ENCODE data around the gene MAK. TPM values are rescaled to one million over a fixed set of nuclear protein-coding genes. Genes with fewer than 3 reads are reported as not detected.
"Not testable (repeated sequence)": the region's sequence is repeated elsewhere in the genome, so short reads cannot be mapped to it uniquely, and the experiment has no call there.

Gene MAK
- not detected in 2 replicates for total RNA-seq (2014; rRNA removed; shearing (Covaris generic); ENCODE audit: low replicate concordance)

- DNase-seq (ENCODE audit: low read depth): peak; percentile 93
- in situ Hi-C loops (cut with HindIII; ENCODE audit: low pct_unique_long_range_greater_than_20kb, low sequenced_read_pairs): no loop called here
Observed at GRCh38 chr6:10837995-10838793, at the start of gene MAK. MAK (minus strand) TSS chr6:10838539; CDS start chr6:10830648, 7,891 bp downstream.

- DNase-seq (ENCODE audit: low read depth): no peak
- in situ Hi-C loops (cut with HindIII; ENCODE audit: low pct_unique_long_range_greater_than_20kb, low sequenced_read_pairs): no loop called here
Observed at GRCh38 chr6:10886691-10887502, 48.6 kb upstream of the MAK start, which contains the start of gene SYCP2L. SYCP2L (plus strand) TSS chr6:10887052; CDS start chr6:10887127, 75 bp downstream.

- DNase-seq (ENCODE audit: low read depth); in situ Hi-C loops (cut with HindIII; ENCODE audit: low pct_unique_long_range_greater_than_20kb, low sequenced_read_pairs): not testable (repeated sequence)
Observed at GRCh38 chr6:10886365-10886690, 48.0 kb upstream of the MAK start.

DNA sequence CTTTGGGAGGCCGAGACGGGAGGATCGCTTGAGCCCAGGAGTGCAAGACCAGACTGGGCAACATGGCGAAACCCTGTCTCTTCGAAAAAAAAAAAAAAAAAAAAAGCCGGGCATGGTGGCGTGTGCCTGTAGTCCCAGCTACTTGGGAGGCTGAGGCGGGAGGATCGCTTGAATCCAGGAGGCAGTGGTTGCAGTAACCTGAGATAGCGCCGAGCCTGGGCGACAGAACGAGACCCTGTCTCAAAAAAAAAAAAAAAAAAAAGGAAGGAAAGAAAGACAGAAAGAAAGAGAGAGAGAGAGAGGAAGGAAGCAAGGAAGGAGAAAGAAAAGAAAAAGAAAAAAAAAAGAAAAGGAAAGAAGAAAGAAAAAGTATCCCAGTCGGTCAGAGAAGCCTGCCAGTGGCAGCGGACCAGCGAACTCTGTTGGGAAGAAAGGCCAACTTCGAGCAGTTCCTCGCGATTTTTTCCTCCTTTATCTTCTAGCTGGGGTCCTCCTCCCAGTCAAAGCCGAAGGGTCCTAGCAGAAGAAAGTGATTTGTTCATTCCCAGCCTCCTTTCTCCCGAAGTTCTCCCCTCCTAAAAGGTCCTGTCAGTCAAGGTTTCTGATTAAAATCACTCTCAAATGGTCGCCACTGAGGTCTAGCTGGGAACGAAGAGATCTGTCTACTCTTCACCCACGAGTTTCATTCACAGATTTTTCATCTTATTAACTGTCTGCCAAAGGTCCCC lies 46.1 kb upstream of the MAK start:
- in situ Hi-C loops (cut with HindIII; ENCODE audit: low pct_unique_long_range_greater_than_20kb, low sequenced_read_pairs): no loop called here
- DNase-seq (ENCODE audit: low read depth): no peak

DNA sequence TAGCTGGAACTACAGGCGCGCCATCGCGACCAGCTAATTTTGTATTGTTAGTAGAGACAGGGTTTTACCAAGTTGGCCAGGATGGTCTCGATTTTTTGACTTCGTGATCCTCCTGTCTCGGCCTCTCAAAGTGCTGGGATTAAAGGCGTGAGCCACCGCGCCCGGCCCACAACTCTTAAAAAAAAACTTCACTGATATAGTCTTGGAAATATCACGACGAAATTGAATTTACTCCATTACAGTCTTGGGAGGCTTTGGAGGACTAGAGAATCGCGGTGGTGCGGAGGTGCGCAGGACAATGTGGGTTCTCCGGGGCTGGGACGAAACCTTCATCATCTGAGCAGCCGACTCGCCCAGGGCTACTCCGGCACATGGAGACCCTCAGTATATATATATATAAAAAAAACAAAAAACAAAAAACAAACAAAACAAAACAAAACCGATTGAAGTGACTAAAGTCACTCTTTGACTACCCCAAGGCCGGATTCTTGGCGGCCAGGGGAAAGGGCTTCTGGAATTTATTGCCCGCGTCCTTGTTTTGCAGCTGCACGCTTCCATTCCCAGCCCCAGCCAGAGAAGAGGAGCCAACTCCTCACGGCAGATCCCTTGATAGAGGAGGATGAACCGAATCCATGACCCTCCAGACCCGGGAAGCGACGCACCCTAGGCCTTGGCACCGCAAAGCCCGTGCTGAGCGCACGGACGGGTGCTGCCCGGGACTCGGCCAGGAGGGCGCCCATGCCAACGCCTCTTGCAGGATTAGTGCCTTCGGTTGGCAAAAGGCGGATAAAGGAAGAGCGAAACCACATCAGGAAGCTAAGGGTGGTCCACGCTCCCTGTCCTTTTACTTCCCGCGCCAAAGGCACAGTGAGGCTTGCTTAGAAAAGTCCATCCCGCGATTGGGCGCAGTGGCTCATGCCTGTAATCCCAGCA lies 45.2 kb upstream of the MAK start:
- in situ Hi-C loops (cut with HindIII; ENCODE audit: low pct_unique_long_range_greater_than_20kb, low sequenced_read_pairs): no loop called here
- DNase-seq (ENCODE audit: low read depth): no peak

DNA sequence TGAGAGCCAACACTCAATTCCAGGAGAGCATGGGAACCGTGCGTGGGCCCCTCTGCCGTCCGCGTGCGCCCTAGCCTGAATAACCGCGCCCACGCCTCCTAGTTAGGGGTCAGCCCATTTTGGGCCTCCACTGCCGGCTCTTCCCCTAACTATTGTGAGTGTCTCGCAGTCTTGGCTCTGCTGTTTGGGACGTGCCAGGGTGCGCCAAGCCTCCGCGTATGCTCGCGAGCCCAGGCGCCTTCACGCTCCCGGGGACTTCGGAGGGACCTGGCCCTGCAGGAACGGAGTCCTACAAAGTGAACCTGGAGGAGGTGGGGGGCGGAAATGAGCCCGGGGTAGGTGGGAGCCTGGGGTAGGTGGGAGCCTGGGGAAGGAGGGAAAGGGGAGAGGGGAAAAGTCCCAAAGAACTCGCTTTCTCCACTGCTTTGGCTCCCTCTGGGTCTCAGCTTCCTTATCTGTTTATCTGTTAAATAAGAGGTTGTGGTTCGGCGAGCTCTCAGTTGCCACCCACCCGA lies 44.4 kb upstream of the MAK start:
- in situ Hi-C loops (cut with HindIII; ENCODE audit: low pct_unique_long_range_greater_than_20kb, low sequenced_read_pairs): no loop called here
- no peak for DNase-seq (ENCODE audit: low read depth)

GRCh38 chr6:10882253-10882630 lies 43.9 kb upstream of the MAK start:
- DNase-seq (ENCODE audit: low read depth); in situ Hi-C loops (cut with HindIII; ENCODE audit: low pct_unique_long_range_greater_than_20kb, low sequenced_read_pairs): not testable (repeated sequence)

DNA sequence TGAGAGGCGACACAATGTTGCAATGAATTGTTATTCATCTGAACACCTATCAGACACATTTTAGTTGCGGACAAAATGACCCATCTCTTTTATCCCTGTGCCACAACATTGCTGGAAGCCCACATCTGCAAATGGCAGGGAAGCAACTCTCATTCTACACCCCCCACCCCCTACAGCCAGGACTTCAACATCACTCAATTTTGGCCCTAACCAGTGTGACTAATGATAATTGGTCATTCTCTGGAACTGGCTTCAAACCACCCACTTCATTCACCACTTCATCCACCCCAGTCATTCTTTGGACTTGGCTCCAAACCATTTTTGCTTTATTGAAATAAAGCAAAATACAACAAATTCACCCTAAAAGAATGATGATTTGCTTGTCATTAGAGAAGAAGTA lies 42.0 kb upstream of the MAK start:
- in situ Hi-C loops (cut with HindIII; ENCODE audit: low pct_unique_long_range_greater_than_20kb, low sequenced_read_pairs): no loop called here
- DNase-seq (ENCODE audit: low read depth): no peak

DNA sequence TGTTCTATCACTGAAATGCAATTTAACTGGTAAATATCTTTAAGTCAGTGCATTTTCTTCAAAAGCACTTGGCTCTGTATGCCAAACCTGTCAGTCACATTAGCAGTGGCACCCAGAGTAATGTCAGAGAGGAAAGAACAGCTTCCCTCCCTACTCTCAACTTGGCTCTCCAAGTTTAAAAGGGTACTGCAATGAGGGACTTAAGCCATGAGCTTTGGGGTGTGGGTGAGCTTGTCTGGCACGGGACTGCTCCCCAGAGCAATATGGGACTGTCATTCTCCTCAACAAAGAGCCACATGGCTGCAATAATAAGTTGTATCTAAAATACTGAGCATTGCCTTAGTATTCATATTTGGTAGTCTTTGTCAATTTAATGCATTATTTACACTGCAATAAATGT lies 39.5 kb upstream of the MAK start:
- DNase-seq (ENCODE audit: low read depth): no peak
- in situ Hi-C loops (cut with HindIII; ENCODE audit: low pct_unique_long_range_greater_than_20kb, low sequenced_read_pairs): no loop called here

GRCh38 chr6:10877012-10877411 lies 38.7 kb upstream of the MAK start:
- in situ Hi-C loops (cut with HindIII; ENCODE audit: low pct_unique_long_range_greater_than_20kb, low sequenced_read_pairs): no loop called here
- DNase-seq (ENCODE audit: low read depth): no peak

DNA sequence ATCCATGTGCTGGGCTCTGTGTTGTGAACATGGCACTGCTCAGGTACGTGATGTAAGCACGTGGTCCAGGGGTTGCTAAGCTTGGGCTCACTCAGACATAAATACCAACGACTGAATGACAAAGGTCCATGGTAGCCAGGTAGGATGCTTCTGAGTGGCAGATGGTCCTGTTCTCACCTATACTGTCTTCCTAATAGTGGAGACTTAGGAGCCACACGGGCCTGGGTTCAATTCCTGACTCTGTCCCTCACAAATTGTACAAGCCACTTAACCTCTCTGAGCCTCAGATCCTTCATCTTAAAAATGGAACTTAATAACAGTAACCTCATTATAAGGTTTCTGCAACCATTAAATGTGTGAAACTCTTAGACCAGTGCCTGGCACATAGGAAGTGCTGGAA lies 36.7 kb upstream of the MAK start:
- DNase-seq (ENCODE audit: low read depth): no peak

GRCh38 chr6:10874207-10874606 lies 35.9 kb upstream of the MAK start:
- no peak for DNase-seq (ENCODE audit: low read depth)
- in situ Hi-C loops (cut with HindIII; ENCODE audit: low pct_unique_long_range_greater_than_20kb, low sequenced_read_pairs): no loop called here

More for the DNA sequence above, 36.7 kb upstream of the MAK start:
- in situ Hi-C loops (cut with HindIII; ENCODE audit: low pct_unique_long_range_greater_than_20kb, low sequenced_read_pairs): no loop called here

DNA sequence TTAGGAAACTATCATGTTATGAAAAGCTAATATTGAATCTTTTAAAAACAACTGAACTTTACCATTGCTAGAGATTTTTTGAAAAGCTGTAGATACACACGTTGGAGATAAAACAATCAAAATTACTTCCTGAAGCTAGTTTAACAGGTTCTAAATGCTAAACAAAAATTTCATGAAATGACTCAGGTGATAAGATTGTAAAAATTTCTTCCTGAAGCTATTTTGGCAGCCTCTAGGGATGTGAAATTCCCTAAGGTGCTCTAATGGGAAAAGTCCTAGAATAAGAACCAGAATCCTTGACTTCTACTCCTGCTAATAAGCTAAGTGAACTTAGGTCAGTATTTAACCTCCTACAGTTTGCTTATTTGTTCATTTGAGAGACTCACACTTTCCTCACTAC lies 35.0 kb upstream of the MAK start:
- no peak for DNase-seq (ENCODE audit: low read depth)
- in situ Hi-C loops (cut with HindIII; ENCODE audit: low pct_unique_long_range_greater_than_20kb, low sequenced_read_pairs): no loop called here

GRCh38 chr6:10867952-10868351 lies 29.6 kb upstream of the MAK start:
- DNase-seq (ENCODE audit: low read depth): no peak

GRCh38 chr6:10866709-10867108 lies 28.4 kb upstream of the MAK start:
- in situ Hi-C loops (cut with HindIII; ENCODE audit: low pct_unique_long_range_greater_than_20kb, low sequenced_read_pairs); DNase-seq (ENCODE audit: low read depth): not testable (repeated sequence)

More at GRCh38 chr6:10867952-10868351, 29.6 kb upstream of the MAK start:
- in situ Hi-C loops (cut with HindIII; ENCODE audit: low pct_unique_long_range_greater_than_20kb, low sequenced_read_pairs): no loop called here

- DNase-seq (ENCODE audit: low read depth); in situ Hi-C loops (cut with HindIII; ENCODE audit: low pct_unique_long_range_greater_than_20kb, low sequenced_read_pairs): not testable (repeated sequence)
Observed at GRCh38 chr6:10863031-10863430, 24.7 kb upstream of the MAK start.

DNA sequence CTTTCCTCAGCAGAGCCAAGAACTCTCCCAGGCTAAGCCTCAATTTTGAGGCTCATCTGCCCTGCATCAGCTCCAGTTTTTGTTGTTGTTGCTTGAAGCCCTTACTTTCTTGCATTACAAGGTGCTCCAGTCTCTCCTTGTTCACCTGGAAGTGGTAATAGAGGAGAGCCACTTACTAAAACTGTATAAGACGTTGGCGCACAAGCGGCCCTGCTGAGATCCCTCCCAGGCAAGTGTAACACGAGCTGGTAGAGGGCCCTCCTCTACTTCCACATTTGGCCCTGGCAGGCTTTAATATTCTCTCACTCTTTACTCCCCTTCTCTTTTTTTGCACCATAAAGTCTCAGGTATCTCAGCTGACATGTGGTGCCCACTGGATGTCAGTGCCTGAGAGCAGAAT lies 24.0 kb upstream of the MAK start:
- in situ Hi-C loops (cut with HindIII; ENCODE audit: low pct_unique_long_range_greater_than_20kb, low sequenced_read_pairs): no loop called here
- DNase-seq (ENCODE audit: low read depth): no peak

DNA sequence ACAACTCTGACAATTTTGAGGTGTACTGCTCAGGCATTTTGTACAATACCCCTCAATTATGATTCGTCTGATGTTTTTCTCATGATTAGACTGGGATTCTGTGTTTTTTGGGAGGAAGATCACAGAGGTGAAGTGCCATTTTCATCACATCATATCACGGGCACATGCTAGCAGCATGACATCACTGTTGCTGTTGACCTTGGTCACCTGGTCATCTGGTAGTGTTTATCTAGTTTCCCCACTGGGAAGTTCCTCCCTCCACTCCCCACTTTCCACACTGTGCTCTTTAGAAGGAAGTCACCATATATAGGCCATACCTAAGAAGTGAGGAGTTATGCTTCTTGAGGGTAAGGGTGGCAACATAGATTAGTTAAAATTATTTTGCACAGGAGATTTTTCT lies 22.7 kb upstream of the MAK start:
- in situ Hi-C loops (cut with HindIII; ENCODE audit: low pct_unique_long_range_greater_than_20kb, low sequenced_read_pairs): no loop called here
- DNase-seq (ENCODE audit: low read depth): no peak
